Measurements from ENCODE around the gene TH.

Gene TH

GRCh38 chr11:2207773-2208621, 36.4 kb upstream of the TH start:
- DNase-seq = no peak

- no peak for DNase-seq
Measured at GRCh38 chr11:2207212-2207611, 35.6 kb upstream of the TH start.

- DNase-seq = no peak
Measured at GRCh38 chr11:2205981-2206690, 34.5 kb upstream of the TH start.

- DNase-seq = no peak
Measured at GRCh38 chr11:2205214-2205720, 33.7 kb upstream of the TH start.

- DNase-seq = no peak
Measured at GRCh38 chr11:2204361-2205213, 33.0 kb upstream of the TH start.

GRCh38 chr11:2203440-2204259, 32.0 kb upstream of the TH start:
- no peak for DNase-seq

GRCh38 chr11:2202900-2203439, 31.4 kb upstream of the TH start:
- no peak for DNase-seq

- no peak for DNase-seq
Measured at GRCh38 chr11:2202071-2202899, 30.7 kb upstream of the TH start.

- no peak for DNase-seq
Measured at GRCh38 chr11:2201542-2201941, 29.9 kb upstream of the TH start.

- DNase-seq = no peak
Measured at GRCh38 chr11:2200957-2201519, 29.4 kb upstream of the TH start.

- DNase-seq = no peak
Measured at GRCh38 chr11:2200536-2200935, 28.9 kb upstream of the TH start.

GRCh38 chr11:2199466-2200341, 28.1 kb upstream of the TH start:
- DNase-seq = no peak

- no peak for DNase-seq
Measured at GRCh38 chr11:2198621-2199365, 27.2 kb upstream of the TH start.

GRCh38 chr11:2197771-2198520, 26.3 kb upstream of the TH start:
- no peak for DNase-seq

GRCh38 chr11:2196970-2197770, 25.6 kb upstream of the TH start:
- DNase-seq = peak; percentile 15

GRCh38 chr11:2195756-2196088, 24.1 kb upstream of the TH start:
- no peak for DNase-seq

All from NCI-H2029 treated with DMSO at 0.1 percent for 48 hours (cell line).